ENCODE measurements around the gene NLRC3.

The NLRC3 gene

DNA sequence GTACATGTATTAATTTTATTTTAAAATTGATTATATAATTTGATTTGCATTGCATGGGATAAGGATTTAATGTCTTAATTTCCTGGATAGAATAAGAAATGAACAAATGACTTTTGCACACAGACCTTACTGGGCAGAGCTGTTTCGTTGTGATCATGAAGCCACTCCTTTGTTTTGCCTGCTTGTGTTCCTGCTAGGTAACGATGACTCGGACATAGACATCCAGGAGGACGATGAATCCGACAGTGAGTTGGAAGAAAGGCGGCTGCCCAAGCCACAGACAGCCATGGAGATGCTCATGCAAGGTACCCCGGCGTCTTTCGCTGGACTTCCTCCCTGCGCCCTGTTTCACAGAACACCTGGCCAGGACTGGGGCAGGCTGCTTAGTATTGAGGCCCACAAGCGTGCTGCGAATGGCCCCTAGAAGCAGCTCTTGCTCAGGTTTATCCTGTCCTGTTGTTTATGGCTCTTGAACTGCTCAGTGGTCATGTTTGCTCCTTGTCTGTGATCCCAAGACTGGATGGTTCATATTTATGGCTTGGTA is 46.8 kb downstream of the NLRC3 start:
- no peaks in the 10 kb centered on the region for H3K9me3 ChIP-seq (ENCODE audit: insufficient read depth, low read length)
- no peak overlapping the region for H3K4me2 ChIP-seq (ENCODE audit: low read depth, low read length, poor library complexity, severe bottlenecking)
- H3F3A ChIP-seq (ENCODE audit: insufficient read depth), result peaks cover 5% of the 10 kb centered on the region; the same call in 1 of the 2 replicates
- no peak overlapping the region for H3K27ac ChIP-seq (ENCODE audit: low read depth, low read length)
- no peak overlapping the region for H2AFZ ChIP-seq (ENCODE audit: low read depth, low read length, severe bottlenecking)
- H3K27me3 ChIP-seq (ENCODE audit: low read length), result no peaks in the 10 kb centered on the region
- no peaks in the 10 kb centered on the region for H3K36me3 ChIP-seq (ENCODE audit: low read length)
- no peaks in the 10 kb centered on the region for H4K20me1 ChIP-seq (ENCODE audit: low read depth, low read length)
- no peak overlapping the region for H3K4me3 ChIP-seq (ENCODE audit: insufficient read depth, low read length, poor library complexity, severe bottlenecking)
- TF ChIP-seq, protein P1, sequence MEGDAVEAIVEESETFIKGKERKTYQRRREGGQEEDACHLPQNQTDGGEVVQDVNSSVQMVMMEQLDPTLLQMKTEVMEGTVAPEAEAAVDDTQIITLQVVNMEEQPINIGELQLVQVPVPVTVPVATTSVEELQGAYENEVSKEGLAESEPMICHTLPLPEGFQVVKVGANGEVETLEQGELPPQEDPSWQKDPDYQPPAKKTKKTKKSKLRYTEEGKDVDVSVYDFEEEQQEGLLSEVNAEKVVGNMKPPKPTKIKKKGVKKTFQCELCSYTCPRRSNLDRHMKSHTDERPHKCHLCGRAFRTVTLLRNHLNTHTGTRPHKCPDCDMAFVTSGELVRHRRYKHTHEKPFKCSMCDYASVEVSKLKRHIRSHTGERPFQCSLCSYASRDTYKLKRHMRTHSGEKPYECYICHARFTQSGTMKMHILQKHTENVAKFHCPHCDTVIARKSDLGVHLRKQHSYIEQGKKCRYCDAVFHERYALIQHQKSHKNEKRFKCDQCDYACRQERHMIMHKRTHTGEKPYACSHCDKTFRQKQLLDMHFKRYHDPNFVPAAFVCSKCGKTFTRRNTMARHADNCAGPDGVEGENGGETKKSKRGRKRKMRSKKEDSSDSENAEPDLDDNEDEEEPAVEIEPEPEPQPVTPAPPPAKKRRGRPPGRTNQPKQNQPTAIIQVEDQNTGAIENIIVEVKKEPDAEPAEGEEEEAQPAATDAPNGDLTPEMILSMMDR (IDR thresholded peaks at IDR 0.05; ENCODE audit: insufficient read depth, low read length, poor library complexity, severe bottlenecking), result no peak
- no peak for TF ChIP-seq EZH2phosphoT487 (conservative IDR thresholded peaks at IDR 0.05; ENCODE audit: low read length)
- no peaks in the 10 kb centered on the region for H3K9me2 ChIP-seq (replicated peaks; ENCODE audit: insufficient read depth, low read length)
- H3K79me2 ChIP-seq (ENCODE audit: insufficient read depth, low read length), result no peaks in the 10 kb centered on the region
- no peak overlapping the region for H3K9ac ChIP-seq (ENCODE audit: low read length)

DNA sequence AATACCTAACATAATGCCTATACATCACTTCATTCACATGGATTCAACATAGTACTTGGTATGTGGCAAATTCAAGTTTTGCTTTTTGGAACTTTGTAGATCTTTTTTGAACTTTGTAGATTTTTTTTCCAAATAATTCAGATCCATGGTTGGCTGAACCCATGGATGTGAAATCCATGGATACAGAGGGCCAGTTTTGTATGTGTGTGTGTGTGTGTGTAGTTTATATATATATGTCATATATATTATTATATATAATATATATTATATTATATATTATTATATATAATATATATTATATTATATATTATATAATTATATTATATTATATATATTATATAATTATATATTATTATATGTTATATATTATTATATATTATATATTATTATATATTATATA is 48.0 kb downstream of the NLRC3 start:
- no peak overlapping the region for H2AFZ ChIP-seq (ENCODE audit: low read depth, low read length, severe bottlenecking)
- H3F3A ChIP-seq (ENCODE audit: insufficient read depth), result peaks cover 5% of the 10 kb centered on the region; the same call in 1 of the 2 replicates
- H4K20me1 ChIP-seq (ENCODE audit: low read depth, low read length), result no peaks in the 10 kb centered on the region
- H3K9me2 ChIP-seq (replicated peaks; ENCODE audit: insufficient read depth, low read length), result no peaks in the 10 kb centered on the region
- no peak overlapping the region for H3K4me3 ChIP-seq (ENCODE audit: insufficient read depth, low read length, poor library complexity, severe bottlenecking)
- H3K27ac ChIP-seq (ENCODE audit: low read depth, low read length), result no peak overlapping the region
- no peaks in the 10 kb centered on the region for H3K79me2 ChIP-seq (ENCODE audit: insufficient read depth, low read length)
- TF ChIP-seq, protein P1 (IDR thresholded peaks at IDR 0.05; ENCODE audit: insufficient read depth, low read length, poor library complexity, severe bottlenecking), result no peak
- TF ChIP-seq EZH2phosphoT487 (conservative IDR thresholded peaks at IDR 0.05; ENCODE audit: low read length), result no peak
- no peaks in the 10 kb centered on the region for H3K27me3 ChIP-seq (ENCODE audit: low read length)
- no peak overlapping the region for H3K4me2 ChIP-seq (ENCODE audit: low read depth, low read length, poor library complexity, severe bottlenecking)
- H3K9me3 ChIP-seq (ENCODE audit: insufficient read depth, low read length), result no peaks in the 10 kb centered on the region
- no peak overlapping the region for H3K9ac ChIP-seq (ENCODE audit: low read length)
- H3K36me3 ChIP-seq (ENCODE audit: low read length), result no peaks in the 10 kb centered on the region

DNA sequence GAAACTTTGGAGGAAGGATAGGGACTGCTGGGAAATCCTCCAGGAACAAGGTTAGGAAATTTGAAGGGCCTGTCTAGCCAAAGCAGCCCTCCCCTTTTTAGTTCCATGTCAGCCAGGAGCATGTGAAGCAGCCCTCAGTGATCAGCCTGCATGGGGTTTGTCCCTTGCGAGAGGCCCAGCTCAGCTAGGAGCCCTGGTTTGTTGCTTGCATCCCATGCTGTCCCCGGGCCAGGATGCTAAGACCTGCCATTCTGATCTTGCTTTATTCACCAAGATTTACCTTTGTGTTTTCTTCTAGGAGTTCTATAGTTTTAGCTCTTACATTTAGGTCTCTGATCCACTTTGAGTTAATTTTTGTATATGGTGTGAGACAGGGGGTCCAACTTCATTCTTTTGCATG is 48.8 kb downstream of the NLRC3 start:
- no peaks in the 10 kb centered on the region for H3K27me3 ChIP-seq (ENCODE audit: low read length)
- H2AFZ ChIP-seq (ENCODE audit: low read depth, low read length, severe bottlenecking), result no peak overlapping the region
- peaks cover 5% of the 10 kb centered on the region; the same call in 1 of the 2 replicates for H3F3A ChIP-seq (ENCODE audit: insufficient read depth)
- no peak for TF ChIP-seq EZH2phosphoT487 (conservative IDR thresholded peaks at IDR 0.05; ENCODE audit: low read length)
- TF ChIP-seq, protein P1 (IDR thresholded peaks at IDR 0.05; ENCODE audit: insufficient read depth, low read length, poor library complexity, severe bottlenecking), result no peak
- no peak overlapping the region for H3K4me3 ChIP-seq (ENCODE audit: insufficient read depth, low read length, poor library complexity, severe bottlenecking)
- no peaks in the 10 kb centered on the region for H4K20me1 ChIP-seq (ENCODE audit: low read depth, low read length)
- H3K79me2 ChIP-seq (ENCODE audit: insufficient read depth, low read length), result no peaks in the 10 kb centered on the region
- H3K9me2 ChIP-seq (replicated peaks; ENCODE audit: insufficient read depth, low read length), result no peaks in the 10 kb centered on the region
- H3K27ac ChIP-seq (ENCODE audit: low read depth, low read length), result no peak overlapping the region
- no peaks in the 10 kb centered on the region for H3K9me3 ChIP-seq (ENCODE audit: insufficient read depth, low read length)
- no peak overlapping the region for H3K9ac ChIP-seq (ENCODE audit: low read length)
- H3K36me3 ChIP-seq (ENCODE audit: low read length), result no peaks in the 10 kb centered on the region
- no peak overlapping the region for H3K4me2 ChIP-seq (ENCODE audit: low read depth, low read length, poor library complexity, severe bottlenecking)
